HG03095 (cell line): ENCODE measurements around the gene SCGB3A2.

Experiments used
- ATAC-seq: cut with Tn5 transposase; IDR thresholded peaks from one replicate; pipeline ENCODE4 v1.9.1; 2021; ENCODE audit warnings: moderate library complexity; ENCODE audit not compliant: unreplicated experiment

The SCGB3A2 gene, protein sequence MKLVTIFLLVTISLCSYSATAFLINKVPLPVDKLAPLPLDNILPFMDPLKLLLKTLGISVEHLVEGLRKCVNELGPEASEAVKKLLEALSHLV

DNA sequence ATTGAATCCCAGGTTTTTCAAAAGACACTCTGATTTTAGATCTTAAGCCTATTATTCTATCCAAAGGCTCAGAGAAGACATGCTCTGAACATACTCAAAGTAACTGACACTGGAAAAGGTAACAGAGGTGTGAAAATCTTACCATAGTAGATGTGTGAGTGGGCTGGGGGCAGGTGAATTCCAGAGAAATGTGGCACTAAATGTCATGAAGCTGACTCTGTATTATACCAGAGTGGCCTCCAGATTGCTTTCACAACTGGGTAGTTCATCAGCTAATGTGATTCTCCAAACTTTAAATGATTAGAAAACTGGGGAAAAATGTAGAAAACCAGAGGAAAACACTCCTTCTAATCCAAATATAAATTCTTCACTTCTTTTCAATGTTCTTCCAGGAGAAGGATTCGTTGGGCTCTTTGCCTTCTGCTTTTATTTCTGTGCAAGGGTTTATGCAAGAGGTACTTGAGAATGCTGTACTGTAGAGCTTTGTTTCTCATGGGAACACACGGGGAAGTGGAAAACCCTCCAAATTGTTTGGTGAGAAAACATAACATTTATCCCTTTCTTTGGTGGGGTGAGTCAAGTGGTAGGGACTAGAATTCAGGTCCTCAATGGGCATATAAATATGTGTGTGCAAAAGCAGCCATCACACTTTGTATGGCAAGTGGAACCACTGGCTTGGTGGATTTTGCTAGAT lies at the start of gene SCGB3A2:
SCGB3A2 (plus strand) TSS at position 646 of the 694 bp plus-strand sequence. CDS start 93 bp downstream, outside the sequence.
- ATAC-seq = no peak

DNA sequence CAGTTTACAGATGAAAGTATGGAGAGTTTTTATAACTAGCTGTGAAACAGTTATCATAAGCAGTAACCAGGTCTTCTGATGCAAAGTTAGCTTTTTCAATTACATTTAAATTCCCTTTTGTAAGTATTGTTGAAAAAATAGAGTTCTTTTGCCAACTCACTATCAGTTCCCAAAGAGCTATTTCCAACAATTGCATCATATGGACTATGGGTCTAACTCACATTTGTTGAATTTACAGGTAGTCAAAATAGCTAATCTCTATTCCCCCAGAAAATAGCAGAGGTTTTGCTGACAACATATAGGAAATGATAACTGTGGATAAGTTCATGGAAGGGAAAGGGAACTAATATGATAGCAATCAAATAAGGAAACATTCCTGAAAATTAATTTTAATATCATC lies 48.5 kb upstream of the SCGB3A2 start:
- ATAC-seq = no peak

DNA sequence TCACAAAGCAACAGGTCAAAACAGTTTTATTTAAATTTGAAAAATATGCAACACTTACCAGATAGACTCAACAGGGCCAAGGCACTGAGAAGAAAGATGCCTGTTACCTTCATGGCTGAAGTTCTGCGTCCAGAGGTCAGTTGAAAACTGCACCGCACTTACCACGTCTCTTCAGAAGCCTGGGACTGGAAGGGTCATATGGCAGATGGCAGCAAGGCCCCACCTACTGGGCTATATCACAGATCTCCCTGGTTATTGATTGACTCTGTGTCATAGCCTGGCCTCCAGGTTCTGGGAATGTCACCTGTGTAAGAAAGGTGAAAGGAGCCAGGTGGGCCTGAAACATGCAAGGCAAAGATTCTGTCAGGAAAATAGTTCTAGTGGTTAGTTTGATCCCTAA lies 47.0 kb upstream of the SCGB3A2 start, which contains the start of gene SPINK1:
SPINK1 (minus strand) TSS at position 207 of the 400 bp plus-strand sequence; CDS start at position 113, 94 bp downstream.
- no peak for ATAC-seq

DNA sequence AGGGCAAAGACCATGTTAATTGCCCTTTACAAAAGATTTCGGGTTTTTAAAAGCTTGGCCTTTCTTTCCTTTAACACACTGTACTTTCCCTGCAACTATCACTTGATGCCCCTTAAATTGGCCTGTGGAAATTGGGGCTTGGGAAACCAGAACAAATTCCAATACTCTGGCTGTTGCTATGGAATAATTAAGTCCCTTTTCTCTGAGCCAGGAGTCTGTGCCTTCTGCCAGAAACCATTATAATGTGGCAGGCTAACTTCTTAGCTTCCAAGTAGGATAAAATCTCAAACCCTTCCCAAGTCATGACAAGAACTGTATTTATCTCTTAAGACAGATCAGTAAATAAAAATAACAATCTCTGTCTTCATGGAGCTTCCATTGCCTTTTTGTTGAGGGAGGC lies 46.0 kb upstream of the SCGB3A2 start:
- no peak for ATAC-seq

DNA sequence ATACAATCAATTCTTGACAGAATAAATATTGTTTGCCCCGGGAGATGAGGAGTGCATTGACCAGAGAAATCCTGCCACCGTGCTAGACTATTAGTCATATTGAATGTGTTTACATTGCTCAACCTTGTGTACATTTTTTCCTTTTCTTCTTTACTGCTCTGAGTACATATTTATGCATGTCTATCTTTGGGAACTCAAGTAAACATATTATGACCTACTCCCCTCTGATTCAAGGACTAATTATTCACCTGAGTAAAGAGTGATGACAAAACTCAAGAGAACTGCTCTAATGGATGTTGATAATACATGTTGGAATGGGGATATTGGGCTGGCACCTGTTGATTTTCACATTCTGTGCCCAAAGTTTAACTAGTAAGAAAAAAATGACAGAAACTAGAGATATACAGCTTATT lies 43.1 kb upstream of the SCGB3A2 start:
- no peak for ATAC-seq

DNA sequence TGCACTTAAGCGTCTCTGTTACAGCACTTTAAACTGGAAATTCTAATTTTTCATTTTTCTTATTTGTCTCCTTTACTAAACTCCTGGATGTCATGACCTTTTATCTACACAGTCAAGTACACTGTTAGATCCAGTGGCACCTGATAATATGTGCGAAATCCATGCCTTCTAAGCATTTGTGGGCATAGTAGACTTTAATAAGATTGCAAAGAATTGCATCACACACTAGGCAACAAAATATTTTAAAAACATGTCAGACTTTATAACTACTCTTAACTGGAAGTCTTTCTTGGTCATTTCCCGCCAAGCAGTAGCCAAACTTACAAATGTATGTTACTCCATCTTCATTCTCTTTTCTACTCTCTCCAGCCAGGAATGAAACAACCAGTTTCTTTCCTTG lies 42.1 kb upstream of the SCGB3A2 start:
- ATAC-seq = no peak

DNA sequence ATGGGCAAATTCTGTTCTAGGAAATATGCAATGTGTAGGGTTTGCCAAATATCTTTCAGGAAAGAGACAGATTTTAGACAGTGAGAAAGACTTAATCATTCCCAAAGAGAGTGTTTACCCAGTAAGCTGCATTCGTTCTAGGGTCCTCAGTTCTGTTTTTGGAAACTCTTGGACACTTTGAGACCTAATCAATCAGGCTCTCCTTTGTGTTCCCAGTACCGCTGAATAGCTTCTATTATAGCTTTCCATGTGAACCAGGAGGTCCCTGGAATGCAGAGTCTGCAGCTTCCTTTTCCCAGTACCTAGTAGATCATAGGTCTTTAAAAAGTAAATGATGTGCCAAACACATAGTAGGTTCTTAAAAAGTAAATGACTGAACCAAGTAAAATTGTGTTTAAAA lies 35.6 kb upstream of the SCGB3A2 start:
- no peak for ATAC-seq

DNA sequence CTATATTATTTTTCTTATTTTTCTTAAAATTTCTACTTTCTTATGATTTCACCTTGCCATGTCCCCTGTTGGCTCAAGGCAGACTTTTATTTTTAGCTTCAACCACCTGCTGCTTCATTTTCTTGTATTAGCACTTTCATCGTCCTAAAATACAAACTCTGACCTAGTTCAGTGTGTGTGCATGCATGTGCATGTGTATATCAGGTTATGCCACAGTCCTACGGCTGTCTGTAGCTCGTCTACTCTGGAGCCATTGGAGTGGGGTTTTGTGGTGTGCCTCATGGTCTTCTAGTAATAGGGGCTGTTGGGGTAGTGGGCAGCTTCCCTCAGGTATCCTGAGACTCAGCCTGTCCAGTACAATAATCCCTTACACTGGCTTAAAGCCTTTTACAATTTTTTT lies 33.7 kb upstream of the SCGB3A2 start:
- ATAC-seq = no peak

DNA sequence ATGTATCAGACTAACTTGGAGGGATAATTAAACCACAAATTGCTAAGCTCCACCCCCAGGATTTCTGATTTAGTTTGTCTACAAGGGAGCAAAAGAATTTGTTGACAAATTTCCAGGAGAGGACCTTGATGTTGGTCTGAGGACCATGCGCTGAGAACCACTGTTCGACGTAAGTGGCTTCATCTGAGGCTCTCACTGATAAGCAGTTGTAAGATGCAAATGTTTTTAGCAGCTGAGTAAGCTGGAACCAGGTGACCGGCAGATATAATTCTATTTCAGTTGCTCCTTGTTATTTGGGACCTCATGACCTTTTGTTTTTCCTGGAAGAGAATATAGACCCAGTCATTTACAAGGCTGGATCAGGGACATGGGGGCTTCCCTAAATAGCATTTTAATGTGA lies 32.9 kb upstream of the SCGB3A2 start:
- no peak for ATAC-seq

DNA sequence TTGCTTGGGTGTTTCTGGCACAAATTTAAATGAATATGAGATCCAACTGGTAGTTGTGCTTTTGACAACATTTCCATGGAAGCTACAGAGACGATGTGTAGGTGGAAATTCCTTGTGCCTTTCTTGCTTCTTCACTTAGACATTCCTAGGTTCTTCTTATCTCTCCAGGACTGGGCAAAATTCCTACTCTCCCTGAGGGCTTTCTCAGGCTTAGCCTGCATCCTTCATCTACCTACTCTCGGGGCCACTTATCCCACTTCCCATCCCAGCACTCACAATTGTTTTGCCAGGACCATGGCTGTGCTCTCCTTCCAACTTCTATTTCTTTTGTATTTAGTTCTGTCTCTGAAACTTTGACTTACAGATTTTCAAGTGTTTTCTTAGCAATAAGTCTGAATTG lies 29.3 kb upstream of the SCGB3A2 start:
- ATAC-seq = no peak

DNA sequence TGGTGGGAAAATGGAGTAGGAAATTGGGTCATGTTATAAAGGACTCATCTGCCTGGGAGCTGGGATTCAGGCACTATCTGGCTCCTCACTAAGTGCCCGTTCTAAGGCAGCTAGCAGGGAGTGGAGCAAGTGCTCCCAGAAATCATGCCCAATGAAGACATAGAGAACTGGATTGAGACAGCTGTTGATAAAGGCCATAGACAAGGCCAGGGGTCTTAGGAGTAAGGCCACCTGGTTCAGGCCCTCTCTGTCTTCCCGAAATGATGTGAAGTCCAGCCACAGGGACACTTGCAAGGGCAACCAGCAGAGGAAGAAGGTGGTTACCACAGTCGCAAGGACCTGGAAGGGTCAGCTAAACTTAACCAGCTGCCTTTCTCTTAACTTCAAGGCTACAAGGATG lies 26.9 kb upstream of the SCGB3A2 start:
- ATAC-seq = no peak

DNA sequence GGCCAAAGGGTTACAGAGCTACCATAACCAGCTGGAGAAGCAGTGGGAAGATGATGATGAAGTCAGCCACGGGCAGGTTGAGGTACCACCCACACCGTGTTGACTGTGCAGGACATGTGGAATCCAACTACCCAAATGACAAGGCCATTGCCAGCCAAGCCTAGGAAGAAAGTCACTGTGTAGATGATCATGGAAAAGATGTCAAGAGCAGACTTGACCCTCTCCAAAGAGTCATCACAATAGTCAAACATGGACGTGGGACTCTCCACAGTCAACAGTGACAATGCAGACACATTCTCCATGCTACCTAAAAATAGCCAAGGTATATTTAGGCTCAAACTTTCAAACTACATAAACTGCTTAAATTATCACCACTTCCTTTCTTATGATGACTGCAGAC lies 26.1 kb upstream of the SCGB3A2 start:
- no peak for ATAC-seq

DNA sequence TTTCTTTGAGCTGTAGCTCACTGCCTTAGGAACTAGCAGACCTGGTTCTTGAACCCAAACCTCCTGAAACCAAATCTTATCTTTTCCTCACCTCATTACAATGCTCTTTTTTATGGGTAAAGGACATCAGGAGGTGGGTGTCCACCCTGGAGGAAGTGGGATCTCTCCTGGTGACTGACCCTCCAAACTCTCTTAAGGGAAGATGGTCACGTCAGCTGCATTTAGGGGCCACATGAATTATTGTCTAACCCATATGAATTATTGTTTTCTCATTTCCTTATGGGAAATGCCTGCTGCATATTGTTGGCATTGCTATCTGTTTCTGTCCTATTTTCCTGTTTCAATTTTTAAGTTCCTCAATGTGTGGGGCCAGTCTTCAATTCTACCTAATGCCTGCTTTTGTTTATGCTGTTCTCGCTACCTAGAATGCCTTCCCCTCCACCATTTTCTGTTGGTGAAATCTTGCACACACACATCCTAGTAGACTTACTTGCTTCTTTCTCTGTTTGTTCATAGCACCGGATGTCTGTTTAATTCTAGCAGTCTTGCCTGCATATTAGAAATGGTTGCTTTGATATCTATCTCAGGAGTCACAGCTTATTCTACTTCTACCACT lies 25.0 kb upstream of the SCGB3A2 start:
- no peak for ATAC-seq

DNA sequence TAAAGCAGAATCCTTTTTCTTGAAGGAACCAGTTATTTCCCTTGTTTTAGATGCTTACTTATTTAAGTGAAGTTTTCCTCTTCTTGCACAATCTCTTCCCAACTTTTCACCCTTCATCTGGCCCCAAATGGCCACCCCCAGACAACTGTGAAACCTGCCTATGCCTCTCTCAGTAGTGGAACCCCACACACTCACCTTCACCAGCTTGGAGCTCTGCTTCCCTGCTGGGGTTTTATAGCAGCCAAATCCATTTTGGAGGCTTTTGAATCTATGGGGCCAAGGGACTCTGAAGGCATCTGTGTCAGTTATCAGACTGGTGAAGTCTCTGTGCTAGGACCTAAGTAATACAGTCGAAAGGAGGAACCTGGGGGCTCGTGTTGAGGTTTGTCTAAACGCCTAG lies 24.2 kb upstream of the SCGB3A2 start:
- ATAC-seq = no peak

DNA sequence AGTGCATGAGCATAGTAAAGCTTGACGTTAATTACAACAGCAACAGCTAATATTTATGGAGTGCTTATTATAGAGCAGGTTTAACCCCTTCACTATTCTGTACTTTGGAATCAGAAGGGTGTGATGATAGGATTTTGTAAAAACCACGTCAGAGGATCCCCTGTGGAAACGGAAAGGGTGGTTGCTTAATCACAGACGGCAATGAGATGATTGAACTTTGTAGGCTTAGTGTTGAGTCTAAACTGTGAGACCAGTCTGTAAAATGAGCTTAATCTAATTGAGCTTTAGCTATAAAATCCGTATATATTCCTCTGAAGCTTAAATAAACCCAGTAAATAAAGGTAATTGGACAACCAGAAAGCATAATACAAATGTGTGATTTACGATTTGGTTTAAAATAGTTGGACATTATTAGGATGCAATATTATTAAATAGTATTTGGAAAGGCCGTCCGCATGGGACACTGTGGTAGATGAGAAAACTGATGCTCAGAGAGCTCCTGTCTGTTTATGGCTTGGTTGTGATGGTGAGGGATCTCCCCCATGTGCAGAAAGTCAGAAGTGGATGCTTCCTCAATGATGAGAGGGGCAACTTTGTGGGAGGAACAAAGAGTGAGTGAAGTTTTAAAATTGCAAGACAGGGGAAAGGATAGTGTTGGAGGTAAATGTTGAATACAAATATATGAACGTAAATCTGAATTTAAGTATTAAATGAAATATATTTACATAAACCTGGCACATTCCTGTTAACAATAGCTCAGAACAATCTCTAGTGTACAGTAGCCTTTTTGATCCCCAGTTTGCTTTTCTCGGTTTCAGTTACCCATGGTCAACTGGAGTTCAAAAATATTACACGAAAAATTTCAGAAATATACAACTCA lies 23.4 kb upstream of the SCGB3A2 start:
- ATAC-seq = no peak

DNA sequence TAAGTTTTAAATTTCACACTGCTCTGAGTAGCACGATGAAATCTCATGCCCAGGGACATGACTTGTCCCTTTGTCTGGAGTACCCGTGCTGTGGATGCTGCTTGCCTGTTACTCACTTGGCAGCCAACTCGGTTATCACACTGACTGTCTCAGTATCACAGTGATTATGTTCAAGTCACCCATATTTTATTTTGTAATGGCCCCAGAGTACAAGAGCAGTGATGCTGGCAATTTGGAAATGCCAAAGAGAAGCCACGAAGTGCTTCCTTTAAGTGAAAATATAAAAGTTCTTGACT lies 22.8 kb upstream of the SCGB3A2 start:
- no peak for ATAC-seq

DNA sequence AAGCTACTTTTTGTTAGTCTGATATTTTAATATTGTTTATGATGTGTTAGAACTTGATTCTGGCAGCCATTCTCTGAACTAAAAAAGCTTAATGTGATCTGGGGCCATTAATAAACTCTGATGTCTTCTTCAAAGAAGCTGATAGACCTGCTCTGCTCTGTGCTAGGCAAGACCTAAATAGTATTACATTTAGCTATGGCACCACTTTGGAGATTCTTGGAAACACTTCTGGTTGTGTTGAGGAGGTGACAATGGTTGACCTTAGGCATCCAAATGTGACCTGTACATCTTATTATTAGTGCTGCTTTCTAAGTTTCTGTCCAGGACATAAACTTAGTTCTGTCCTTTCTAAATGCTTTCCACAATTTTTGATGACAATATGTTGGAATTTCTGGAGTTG lies 21.7 kb upstream of the SCGB3A2 start:
- no peak for ATAC-seq

DNA sequence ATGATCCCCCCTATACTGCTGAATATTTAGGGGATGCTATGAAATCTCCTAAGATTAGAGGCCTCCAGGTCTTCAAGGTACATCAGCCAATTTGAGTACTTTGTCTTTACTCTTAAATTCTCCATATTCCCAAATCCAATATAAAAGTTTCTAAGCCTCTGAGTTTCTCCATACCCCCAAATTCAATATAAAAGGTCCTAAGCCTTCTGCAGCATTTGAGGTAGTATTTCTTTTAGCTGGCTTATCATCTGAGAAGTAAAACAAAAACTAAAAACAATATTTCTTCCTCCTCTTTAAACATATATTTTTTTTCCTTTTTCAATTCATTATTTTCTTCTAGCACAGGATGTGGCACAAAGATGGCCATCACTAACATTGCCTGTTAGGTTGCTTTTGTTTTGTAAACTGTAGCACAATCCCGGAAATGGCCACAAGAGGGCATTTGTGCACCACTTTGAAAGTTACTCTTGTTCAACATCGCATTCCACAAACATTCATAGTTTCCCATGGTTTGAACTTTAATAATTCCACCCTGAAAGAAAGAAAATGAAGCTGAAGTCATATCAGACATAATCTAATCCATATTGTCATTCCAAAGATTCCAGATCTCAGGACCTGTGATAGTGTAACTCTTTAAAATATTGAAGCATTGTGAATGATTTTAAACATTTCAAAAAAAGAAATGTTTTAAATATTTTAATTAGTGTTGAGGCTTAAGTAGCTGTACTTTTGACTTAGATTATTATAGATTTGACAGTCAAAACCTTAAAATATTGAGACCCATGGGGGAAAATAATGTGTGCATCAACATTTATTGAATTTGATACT lies 21.0 kb upstream of the SCGB3A2 start:
- peak; percentile 86 for ATAC-seq

DNA sequence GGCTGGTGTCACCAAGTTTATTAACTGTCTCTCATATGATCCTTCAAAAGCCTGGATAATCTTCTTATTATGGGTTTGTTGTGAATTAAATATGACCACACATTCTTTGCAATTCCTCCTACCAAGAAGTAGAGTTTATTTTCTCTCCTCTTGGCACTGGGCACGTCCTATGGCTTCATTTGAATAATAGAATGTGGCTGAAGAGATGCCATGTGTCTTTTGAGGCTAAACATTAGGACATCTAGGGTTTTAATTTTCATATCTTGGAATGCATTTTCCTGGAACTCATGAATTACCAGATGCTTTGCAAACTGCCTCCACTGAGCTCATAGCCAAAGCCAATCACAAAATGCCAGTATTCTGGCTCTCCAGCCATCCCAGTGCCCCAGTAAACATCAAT lies 19.9 kb upstream of the SCGB3A2 start:
- no peak for ATAC-seq

DNA sequence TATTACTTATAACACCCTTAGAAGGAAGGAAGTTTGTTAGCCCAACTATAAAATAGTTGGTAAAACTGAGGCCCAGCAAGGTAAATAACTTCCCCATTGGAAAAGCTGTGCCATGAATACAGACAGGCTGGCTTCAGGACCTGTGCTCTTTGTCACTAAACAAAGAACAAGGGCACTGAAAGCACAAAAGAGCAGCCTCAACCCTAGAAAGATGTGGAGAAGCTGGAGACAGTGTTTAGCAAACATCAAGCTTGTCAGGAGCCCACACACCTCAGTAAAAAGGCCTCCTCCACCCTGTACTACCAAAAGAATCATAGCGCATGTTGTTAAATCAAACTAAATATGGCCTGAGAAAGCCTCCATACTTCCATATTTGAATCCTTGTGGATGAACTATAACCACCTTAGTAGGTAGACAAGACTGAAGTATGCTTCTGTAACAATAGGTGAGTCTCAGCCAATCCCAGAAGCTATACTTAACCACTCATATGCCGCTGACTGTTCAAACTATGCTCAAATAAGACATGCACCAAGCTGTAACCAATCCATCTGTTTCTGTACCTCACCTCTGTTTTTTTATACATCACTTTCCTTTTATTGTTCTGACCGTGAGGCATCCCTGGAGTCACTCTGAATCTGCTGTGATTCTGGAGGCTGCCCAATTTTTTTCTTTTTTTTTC lies 18.4 kb upstream of the SCGB3A2 start:
- ATAC-seq = no peak
